Sigmoid colon (tissue), 7 donors: Measurements from ENCODE around the gene ABCF1. TPM values are rescaled to one million over a fixed set of nuclear protein-coding genes. Genes with fewer than 3 reads are reported as not detected.

Source experiments
- DNase-seq: peaks from one replicate; pipeline ENCODE4 v3.0.0-alpha.2; 2019
- H3K27ac ChIP-seq, 4 donors: fragments of 200-600 bp; sonication (generic); one replicate each; pipeline ENCODE4 v1.5.1; 2016 to 2019; ENCODE audit warnings: mild to moderate bottlenecking in 1 of 4
- H3K27me3 ChIP-seq, 3 donors: fragments of 200-600 bp; sonication (generic); one replicate each; pipeline ENCODE4 v1.5.1; 2019; ENCODE audit warnings: mild to moderate bottlenecking in 1 of 3
- H3K36me3 ChIP-seq, 4 donors: fragments of 200-600 bp; sonication (generic); one replicate each; pipeline ENCODE4 v1.5.1; 2016 to 2019
- H3K4me1 ChIP-seq, 4 donors: fragments of 200-600 bp; sonication (generic); one replicate each; pipeline ENCODE4 v1.5.1; 2017 to 2019
- H3K4me3 ChIP-seq, 4 donors: fragments of 200-600 bp; sonication (generic); one replicate each; pipeline ENCODE4 v1.5.1; 2017 to 2019; ENCODE audit warnings: mild to moderate bottlenecking in 2 of 4, moderate library complexity in 1 of 4
- H3K9me3 ChIP-seq, 4 donors: fragments of 200-600 bp in 3 of 4; sonication (generic) in 3 of 4; one replicate each; pipeline versions ENCODE4 v1.5.1 to v1.6.1; 2013 to 2019
- EP300 ChIP-seq, 4 donors: sonication (generic); formaldehyde crosslinking; IDR thresholded peaks; one replicate each; pipeline ENCODE4 v1.6.1; 2017; ENCODE audit warnings: antibody characterized with exemption in 4 of 4
- POLR2A ChIP-seq, 2 donors: fragments of 450-650 bp; IDR thresholded peaks; one replicate each; pipeline ENCODE4 v1.6.1; 2016; ENCODE audit warnings: antibody characterized with exemption in 2 of 2, mild to moderate bottlenecking in 2 of 2, moderate library complexity in 2 of 2
- POLR2AphosphoS5 ChIP-seq, 4 donors: sonication (generic); formaldehyde crosslinking; IDR thresholded peaks; one replicate each; pipeline ENCODE4 v1.6.1; 2017; ENCODE audit warnings: antibody characterized with exemption in 4 of 4
- WGBS, 2 donors: extraction: QIAGEN DNeasy Blood & Tissue Kit; methylation state at CpG; one replicate each; pipeline ENCODE4 v1.1.7; 2013; 5-methylcytosine and 5-hydroxymethylcytosine counted together
- intact Hi-C: fragments of 100-400 bp; cut with DNase I; formaldehyde crosslinking; loops from one replicate; pipeline ENCODE4 v1.15.1; 2023
- polyA plus RNA-seq, 3 donors: library from polyadenylated mRNA; stranded (reverse); fragments of 200-250 nt; gene quantifications; one replicate each; pipeline ENCODE4 v1.2.3, GENCODE V29; 2013
- total RNA-seq, 4 donors: library from RNA; depleted of rRNA; stranded (reverse); fragments of >200 nt; gene quantifications; one replicate each; pipeline ENCODE4 v1.1.0, GENCODE V29; 2016
- TF ChIP-seq, protein P1 (sequence below), 4 experiments: fragments of 450-650 bp in 3 of 4; fragments of 200-600 bp in 1 of 4; IDR thresholded peaks; one replicate each; pipeline ENCODE4 v1.5.1; 2016 to 2019; ENCODE audit warnings: antibody characterized with exemption in 4 of 4, mild to moderate bottlenecking in 3 of 4, moderate library complexity in 2 of 4
- donor health status: healthy with polysubstance abuse.
- donor health status: Bipolar disorder and iron deficiency.
- donor health status: healthy.

Gene ABCF1
- total and polyA plus RNA-seq, 7 donors = 17.4 to 46.7 (median 31.4) TPM

GRCh38 chr6:30556906-30557682 is 14.1 kb upstream of the ABCF1 start, which contains the start of gene PRR3:
Gene PRR3, plus strand, starts transcription at chr6:30557295. Its CDS starts 50 bp downstream, at chr6:30557345.
- Histone ChIP-seq H3K36me3 (peaks cover 13 to 31% (median 18%) of the 10 kb centered on the region in 4 donors), H3K4me1 (peaks cover 0 to 28% (median 21%) of the 10 kb centered on the region in 4 donors), H3K9me3 (no peaks in the 10 kb centered on the region), H3K27me3 (no peaks in the 10 kb centered on the region), H3K27ac (peak within 1 kb of the TSS; percentile 96 to 100 (median 98)), H3K4me3 (peak within 1 kb of the TSS; percentile 77 to 94 (median 85))
- peak; percentile 95 for DNase-seq
- 0 to 1% methylated on average over 42 of the region's 42 CpGs for WGBS, 2 donors
- TF ChIP-seq EP300 (IDR thresholded peaks at IDR 0.05) (no peak), POLR2A (IDR thresholded peaks at IDR 0.05) (peak in 1 of 2 donors; percentile 24), POLR2AphosphoS5 (IDR thresholded peaks at IDR 0.05) (peak; percentile 15 to 83 (median 70))
- TF ChIP-seq, protein P1, sequence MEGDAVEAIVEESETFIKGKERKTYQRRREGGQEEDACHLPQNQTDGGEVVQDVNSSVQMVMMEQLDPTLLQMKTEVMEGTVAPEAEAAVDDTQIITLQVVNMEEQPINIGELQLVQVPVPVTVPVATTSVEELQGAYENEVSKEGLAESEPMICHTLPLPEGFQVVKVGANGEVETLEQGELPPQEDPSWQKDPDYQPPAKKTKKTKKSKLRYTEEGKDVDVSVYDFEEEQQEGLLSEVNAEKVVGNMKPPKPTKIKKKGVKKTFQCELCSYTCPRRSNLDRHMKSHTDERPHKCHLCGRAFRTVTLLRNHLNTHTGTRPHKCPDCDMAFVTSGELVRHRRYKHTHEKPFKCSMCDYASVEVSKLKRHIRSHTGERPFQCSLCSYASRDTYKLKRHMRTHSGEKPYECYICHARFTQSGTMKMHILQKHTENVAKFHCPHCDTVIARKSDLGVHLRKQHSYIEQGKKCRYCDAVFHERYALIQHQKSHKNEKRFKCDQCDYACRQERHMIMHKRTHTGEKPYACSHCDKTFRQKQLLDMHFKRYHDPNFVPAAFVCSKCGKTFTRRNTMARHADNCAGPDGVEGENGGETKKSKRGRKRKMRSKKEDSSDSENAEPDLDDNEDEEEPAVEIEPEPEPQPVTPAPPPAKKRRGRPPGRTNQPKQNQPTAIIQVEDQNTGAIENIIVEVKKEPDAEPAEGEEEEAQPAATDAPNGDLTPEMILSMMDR (IDR thresholded peaks at IDR 0.05) = no peak
- intact Hi-C loops = loop anchor here (2.0 kb wide), 1 partner anchor 14 kb away; the partner anchor contains the start of gene ABCF1

DNA sequence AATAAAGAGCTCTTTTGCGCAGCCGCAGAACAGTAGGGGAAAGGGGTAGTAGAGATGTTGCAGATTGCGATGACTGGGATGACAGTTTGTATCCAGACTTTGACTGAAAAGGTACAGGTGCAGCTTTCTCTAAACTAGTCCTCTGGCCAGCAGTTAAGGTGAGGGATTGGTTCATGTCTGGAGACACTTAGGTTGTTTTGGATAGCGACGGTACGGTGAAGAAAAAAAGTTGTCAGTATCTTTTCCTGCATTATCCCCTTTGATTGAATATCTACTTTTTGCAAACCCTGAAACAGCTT is 13.6 kb upstream of the ABCF1 start:
- 1% methylated on average over 6 of the region's 6 CpGs for WGBS, 2 donors
- Histone ChIP-seq H3K36me3 (peaks cover 9 to 31% (median 17%) of the 10 kb centered on the region in 4 donors), H3K4me1 (peaks cover 0 to 28% (median 21%) of the 10 kb centered on the region in 4 donors)

DNA sequence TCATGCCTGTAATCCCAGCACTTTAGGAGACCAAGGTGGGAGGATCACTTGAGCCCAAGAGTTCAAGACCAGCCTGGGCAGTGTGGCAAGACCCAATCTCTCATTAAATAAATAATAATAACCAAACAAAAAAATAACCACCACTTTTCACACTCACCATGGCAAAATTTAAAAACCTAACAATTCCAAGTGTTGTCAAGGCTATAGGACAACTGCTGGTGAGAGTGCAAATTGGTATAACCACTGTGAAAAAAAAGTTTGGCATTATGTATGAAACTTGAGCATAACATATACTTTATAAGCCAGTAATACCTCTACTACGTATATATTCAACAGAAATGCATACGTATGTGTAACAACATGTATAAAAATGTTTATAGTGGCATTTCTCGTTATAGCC is 10.3 kb upstream of the ABCF1 start:
- peaks cover 0 to 18% (median 9%) of the 10 kb centered on the region in 4 donors for H3K36me3 ChIP-seq
- peaks cover 0 to 17% (median 10%) of the 10 kb centered on the region in 4 donors for H3K4me1 ChIP-seq
- no peak for TF ChIP-seq POLR2AphosphoS5 (IDR thresholded peaks at IDR 0.05)
- TF ChIP-seq, protein P1 (IDR thresholded peaks at IDR 0.05) = no peak
- no peak for TF ChIP-seq POLR2A (IDR thresholded peaks at IDR 0.05)
- TF ChIP-seq EP300 (IDR thresholded peaks at IDR 0.05) = no peak
- no peaks in the 10 kb centered on the region for H3K9me3 ChIP-seq
- intact Hi-C loops = no loop called here
- 94 to 95% methylated on average over 3 of the region's 3 CpGs for WGBS, 2 donors
- DNase-seq = no peak
- no peak overlapping the region for H3K27ac ChIP-seq
- no peaks in the 10 kb centered on the region for H3K27me3 ChIP-seq
- H3K4me3 ChIP-seq = no peak overlapping the region

More for the DNA sequence above, 13.6 kb upstream of the ABCF1 start:
- peak overlapping the region; percentile 96 to 100 (median 98) for H3K27ac ChIP-seq
- intact Hi-C loops = loop anchor here (2.0 kb wide), 1 partner anchor 13 kb away; the partner anchor contains the start of gene ABCF1
- DNase-seq = no peak
- no peak for TF ChIP-seq POLR2A (IDR thresholded peaks at IDR 0.05)
- TF ChIP-seq POLR2AphosphoS5 (IDR thresholded peaks at IDR 0.05) = no peak
- TF ChIP-seq, protein P1 (IDR thresholded peaks at IDR 0.05) = no peak
- TF ChIP-seq EP300 (IDR thresholded peaks at IDR 0.05) = no peak
- no peaks in the 10 kb centered on the region for H3K27me3 ChIP-seq
- H3K4me3 ChIP-seq = peak overlapping the region; percentile 77 to 94 (median 85)
- H3K9me3 ChIP-seq = no peaks in the 10 kb centered on the region

GRCh38 chr6:30562470-30563425 is 8.5 kb upstream of the ABCF1 start:
- peaks cover 0 to 18% (median 9%) of the 10 kb centered on the region in 4 donors for H3K36me3 ChIP-seq
- no peaks in the 10 kb centered on the region for H3K27me3 ChIP-seq
- H3K9me3 ChIP-seq = no peaks in the 10 kb centered on the region
- WGBS, 2 donors = 93 to 94% methylated on average over 14 of the region's 14 CpGs
- no peak overlapping the region for H3K4me3 ChIP-seq
- intact Hi-C loops = no loop called here
- DNase-seq = no peak
- peaks cover 0 to 10% (median 7%) of the 10 kb centered on the region in 4 donors for H3K4me1 ChIP-seq
- TF ChIP-seq EP300 (IDR thresholded peaks at IDR 0.05) = no peak
- TF ChIP-seq POLR2AphosphoS5 (IDR thresholded peaks at IDR 0.05) = no peak
- no peak overlapping the region for H3K27ac ChIP-seq
